HG03060 (cell line): Measurements from ENCODE around the gene ERCC6L2.

Experiments
- ATAC-seq: cut with Tn5 transposase; IDR thresholded peaks from one replicate; pipeline ENCODE4 v1.9.1; 2021; ENCODE audit warnings: low read depth, moderate number of reproducible peaks; ENCODE audit not compliant: unreplicated experiment

The ERCC6L2 gene

DNA sequence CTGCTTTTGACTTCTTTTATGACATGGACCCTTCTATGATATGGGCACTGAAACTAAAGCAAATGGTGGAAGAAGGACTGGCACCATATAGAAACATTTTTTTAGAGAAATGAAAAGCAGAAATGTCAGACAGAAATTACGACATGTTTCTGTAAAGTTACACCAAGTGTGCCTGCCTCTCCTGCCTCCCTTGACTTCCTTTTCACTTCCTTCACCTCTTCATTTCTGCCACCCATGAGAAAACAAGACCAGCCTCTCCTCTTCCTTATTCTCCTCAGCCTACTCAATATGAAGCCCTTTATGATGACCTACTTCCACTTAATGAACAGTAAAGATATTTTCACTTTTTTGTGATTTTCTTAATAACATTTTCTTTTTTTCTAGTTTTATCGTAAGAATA is 44.5 kb downstream of the ERCC6L2 start:
- ATAC-seq = no peak

DNA sequence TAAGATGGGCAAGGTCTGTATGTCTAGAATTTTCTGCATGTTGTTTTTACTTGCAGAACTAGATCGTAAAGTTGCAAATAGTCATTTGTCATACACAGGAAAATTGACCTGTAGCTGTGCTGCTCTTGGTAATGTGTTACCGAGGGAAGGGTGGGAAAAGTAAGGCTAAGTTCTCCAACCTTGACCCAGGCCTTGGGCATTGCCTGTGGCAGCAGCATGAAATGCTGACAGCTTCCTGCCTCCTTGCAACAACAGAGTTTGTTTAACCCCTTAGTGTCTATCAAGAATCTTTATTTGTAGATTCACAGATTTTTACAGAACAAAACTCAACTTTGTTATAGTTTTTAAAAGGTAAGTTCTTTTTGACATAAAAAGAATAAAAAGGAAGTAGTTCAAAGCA is 48.3 kb downstream of the ERCC6L2 start:
- ATAC-seq = no peak

DNA sequence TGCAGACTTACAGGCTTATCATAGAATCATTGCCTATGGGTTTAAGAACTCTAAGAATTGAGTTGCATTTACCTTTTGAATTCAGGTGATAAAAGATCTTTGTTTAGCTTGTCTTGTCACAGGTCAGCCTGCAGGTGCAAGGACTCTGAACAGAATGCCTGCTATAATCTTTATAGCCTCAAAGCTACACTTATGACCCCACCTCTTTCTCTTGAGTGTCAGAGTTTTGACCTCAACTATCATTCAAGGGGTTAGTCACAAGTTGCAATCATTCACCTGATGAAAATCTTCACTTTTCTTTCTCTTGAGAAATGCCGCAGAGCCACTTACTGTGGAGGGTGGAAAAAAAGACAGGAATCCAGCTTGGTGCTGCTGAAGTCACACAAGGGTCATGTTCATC is 49.5 kb downstream of the ERCC6L2 start:
- no peak for ATAC-seq

- ATAC-seq = no peak
These were observed 51.9 kb downstream of the ERCC6L2 start for GRCh38 chr9:95927271-95928004.

GRCh38 chr9:95930277-95930676 is 54.8 kb downstream of the ERCC6L2 start:
- ATAC-seq = no peak

GRCh38 chr9:95935861-95936578 is 60.5 kb downstream of the ERCC6L2 start:
- no peak for ATAC-seq

DNA sequence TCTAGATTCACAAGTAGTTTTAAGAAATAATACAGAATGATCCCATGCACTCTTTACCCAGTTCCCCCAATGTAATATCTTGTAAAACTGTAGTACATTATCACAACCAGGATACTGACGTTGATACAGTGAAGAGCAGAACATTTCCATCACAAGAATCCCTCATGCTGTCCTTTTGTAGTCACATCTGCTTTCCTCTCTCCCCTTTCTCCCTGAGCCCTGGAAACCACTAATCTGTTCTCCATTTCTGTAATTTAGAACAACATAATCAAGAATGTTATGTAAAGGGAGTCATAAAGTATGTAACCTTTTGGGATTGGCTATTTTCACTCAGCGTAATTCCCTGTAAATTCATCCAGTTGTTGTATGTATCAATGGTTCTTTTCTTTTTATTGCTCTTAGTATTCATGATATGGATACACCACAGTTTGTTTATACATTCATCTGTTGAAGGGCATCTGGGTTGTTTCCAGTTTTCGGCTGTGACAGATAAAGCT is 61.1 kb downstream of the ERCC6L2 start:
- no peak for ATAC-seq

DNA sequence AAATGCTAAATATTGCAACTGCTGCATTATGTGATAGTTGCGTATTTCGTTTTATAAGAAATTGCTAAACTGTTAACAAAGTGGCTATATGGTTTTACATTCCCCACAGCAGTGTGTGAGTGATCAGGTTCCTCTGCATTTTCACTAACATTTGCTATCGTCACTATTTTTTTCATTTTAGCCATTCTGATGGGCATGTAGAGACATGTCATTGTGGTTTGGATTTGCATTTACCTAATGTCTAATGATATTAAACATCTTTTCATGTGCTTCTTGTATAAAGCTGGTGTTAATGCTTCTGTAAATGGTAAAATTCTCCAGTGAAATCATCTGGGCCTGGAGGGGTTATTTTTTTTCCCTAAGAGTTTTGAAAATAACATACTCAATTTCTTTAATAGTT is 61.6 kb downstream of the ERCC6L2 start:
- no peak for ATAC-seq

DNA sequence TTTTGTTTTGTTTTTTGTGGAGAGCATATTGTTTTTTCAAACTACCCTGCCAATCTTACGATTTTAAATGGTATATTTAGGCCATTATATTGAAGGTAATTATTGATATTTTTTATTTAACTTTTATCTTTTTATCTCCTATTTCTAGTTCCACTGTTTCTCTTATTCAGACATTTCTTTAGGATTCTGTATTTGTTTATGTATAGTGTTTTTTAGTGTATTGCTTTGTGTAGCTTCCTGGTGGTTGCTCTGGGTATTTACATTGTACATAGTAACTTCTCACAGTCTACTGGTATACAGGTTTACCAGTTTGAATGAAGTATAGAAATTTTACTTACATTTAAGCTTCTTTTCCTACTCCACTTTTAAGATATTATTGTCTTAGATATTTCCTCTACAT is 63.2 kb downstream of the ERCC6L2 start:
- no peak for ATAC-seq

- no peak for ATAC-seq
These were observed 64.0 kb downstream of the ERCC6L2 start for GRCh38 chr9:95939472-95939871.

GRCh38 chr9:95940265-95940664 is 64.8 kb downstream of the ERCC6L2 start:
- ATAC-seq = no peak

DNA sequence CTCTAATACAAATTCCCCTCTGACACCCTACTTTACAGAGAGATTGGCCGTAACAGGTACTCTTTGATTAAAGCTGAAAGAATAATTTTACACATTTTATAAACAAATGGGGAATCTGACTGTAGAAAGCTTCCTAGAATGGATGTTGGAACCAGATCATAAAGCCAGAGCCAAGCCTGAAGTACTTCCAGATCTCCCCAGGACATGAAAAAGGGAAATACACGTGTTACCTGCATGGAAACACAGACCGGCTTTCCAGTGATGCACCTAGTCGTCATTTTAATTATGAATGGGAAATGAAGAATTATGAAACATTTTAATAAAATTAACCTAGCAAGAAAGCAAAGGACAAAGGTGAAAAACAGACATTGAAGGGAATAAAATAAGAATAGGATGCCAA is 66.5 kb downstream of the ERCC6L2 start:
- ATAC-seq = no peak

DNA sequence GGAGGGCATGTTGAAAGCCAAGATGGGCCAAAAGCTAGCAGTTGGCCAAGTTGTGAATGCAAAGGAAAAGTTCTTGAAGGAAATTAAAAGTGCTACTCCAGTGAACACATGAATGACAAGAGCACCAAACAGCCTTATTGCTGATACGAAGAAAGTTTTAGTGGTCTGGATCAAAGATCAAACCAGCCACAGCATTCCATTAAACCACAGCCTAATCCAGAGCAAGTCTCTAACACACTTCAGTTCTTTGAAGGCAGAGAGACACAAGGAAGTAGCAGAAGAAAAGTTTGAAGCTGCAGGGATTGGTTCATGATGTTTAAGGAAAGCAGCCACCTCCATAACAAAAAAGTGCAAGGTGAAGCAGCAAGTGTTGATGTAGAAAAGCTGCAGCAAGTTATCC is 71.6 kb downstream of the ERCC6L2 start:
- no peak for ATAC-seq

DNA sequence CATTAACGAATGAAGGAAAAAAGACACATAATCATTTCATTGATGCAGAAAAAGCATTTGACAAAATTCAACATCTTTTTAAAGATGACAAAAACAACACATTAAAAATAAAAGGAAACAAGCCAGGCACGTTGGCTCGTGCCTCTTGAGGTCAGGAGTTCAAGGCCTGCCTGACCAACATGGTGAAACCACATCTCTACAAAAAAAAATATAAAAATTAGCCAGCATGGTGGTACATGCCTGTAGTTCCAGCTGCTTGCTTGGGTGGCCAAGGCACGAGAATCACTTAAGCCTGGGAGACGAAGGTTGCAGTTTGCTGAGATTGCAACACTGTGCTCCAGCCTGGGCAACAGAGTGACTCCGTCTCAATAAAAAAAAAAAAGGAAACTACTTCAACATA is 77.0 kb downstream of the ERCC6L2 start:
- no peak for ATAC-seq

GRCh38 chr9:95953986-95954385 is 78.5 kb downstream of the ERCC6L2 start:
- ATAC-seq = no peak

GRCh38 chr9:95954940-95955339 is 79.4 kb downstream of the ERCC6L2 start:
- no peak for ATAC-seq

DNA sequence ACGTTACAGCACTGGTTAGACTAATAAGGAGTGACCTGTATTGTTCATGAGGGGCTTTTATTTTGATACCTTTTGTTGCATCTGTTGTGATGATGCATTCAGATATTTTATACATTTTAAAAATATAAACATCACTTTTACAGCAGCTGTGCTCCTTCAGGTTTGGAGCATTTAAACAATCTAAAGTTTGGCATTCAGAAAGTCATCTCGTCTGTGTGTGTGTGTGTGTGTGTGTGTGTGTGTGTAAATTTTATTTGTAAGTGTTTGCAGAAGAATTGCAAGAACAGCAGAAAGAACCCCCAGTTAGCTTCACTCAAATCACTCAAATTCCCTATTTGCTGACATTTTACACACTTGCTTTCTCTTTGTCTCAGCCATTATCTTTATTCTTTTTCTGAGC is 87.4 kb downstream of the ERCC6L2 start:
- no peak for ATAC-seq

GRCh38 chr9:95963659-95964058 is 88.2 kb downstream of the ERCC6L2 start:
- no peak for ATAC-seq

DNA sequence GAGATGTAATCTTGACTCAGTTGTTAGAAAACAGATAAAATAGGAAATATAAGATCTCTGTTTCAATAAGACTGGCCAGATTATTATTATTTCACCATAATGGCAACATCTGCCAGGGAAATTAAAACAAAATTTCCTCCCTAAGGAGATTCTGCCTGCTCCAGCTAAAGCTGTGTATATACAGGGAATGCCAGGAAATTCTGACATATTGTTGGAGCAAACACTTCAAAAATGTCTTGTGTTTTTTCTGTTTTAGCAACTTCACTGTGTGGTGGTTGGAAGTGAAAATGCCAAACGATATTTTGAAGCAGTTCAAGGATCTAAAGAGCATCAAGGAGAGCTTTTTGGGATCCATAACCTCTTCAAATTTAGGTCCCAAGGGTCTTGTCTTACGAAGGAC is 90.8 kb downstream of the ERCC6L2 start:
- ATAC-seq = no peak

- no peak for ATAC-seq
These were observed 94.8 kb downstream of the ERCC6L2 start for GRCh38 chr9:95970317-95970716.

GRCh38 chr9:95971815-95972214 is 96.3 kb downstream of the ERCC6L2 start:
- no peak for ATAC-seq

GRCh38 chr9:95974389-95974788 is 98.9 kb downstream of the ERCC6L2 start:
- no peak for ATAC-seq
